DMS153 treated with DMSO at 0.1 percent for 48 hours (cell line): ENCODE results near the gene LRRK2.

ENCODE experiments used
- DNase-seq: peaks from one replicate; lab custom pipeline; 2025; ENCODE audit not compliant: unreplicated experiment; lab: John Stamatoyannopoulos, UW

The LRRK2 gene

GRCh38 chr12:40224439-40225291 lies at the start of gene LRRK2:
TSS of gene LRRK2 (plus strand) at chr12:40224997. CDS start at chr12:40225132, 135 bp downstream.
- no peak for DNase-seq

GRCh38 chr12:40175045-40175444 lies 49.8 kb upstream of the LRRK2 start:
- no peak for DNase-seq

GRCh38 chr12:40175489-40175888 lies 49.3 kb upstream of the LRRK2 start:
- no peak for DNase-seq

- no peak for DNase-seq
These were observed 46.1 kb upstream of the LRRK2 start for GRCh38 chr12:40178701-40179100.

- DNase-seq, result no peak
These were observed 43.3 kb upstream of the LRRK2 start for GRCh38 chr12:40181490-40181889.

GRCh38 chr12:40183715-40184114 lies 41.1 kb upstream of the LRRK2 start:
- no peak for DNase-seq

- DNase-seq, result no peak
These were observed 40.1 kb upstream of the LRRK2 start for GRCh38 chr12:40184493-40185302.

GRCh38 chr12:40185303-40185693 lies 39.5 kb upstream of the LRRK2 start:
- DNase-seq, result no peak

- DNase-seq, result no peak
These were observed 36.1 kb upstream of the LRRK2 start for GRCh38 chr12:40188558-40189320.

GRCh38 chr12:40192704-40193255 lies 32.0 kb upstream of the LRRK2 start:
- no peak for DNase-seq

GRCh38 chr12:40194846-40195245 lies 30.0 kb upstream of the LRRK2 start:
- no peak for DNase-seq

GRCh38 chr12:40197590-40197989 lies 27.2 kb upstream of the LRRK2 start:
- DNase-seq, result no peak

GRCh38 chr12:40198601-40199000 lies 26.2 kb upstream of the LRRK2 start:
- DNase-seq, result no peak

GRCh38 chr12:40202095-40203059 lies 22.4 kb upstream of the LRRK2 start:
- DNase-seq, result no peak

GRCh38 chr12:40203060-40203430 lies 21.8 kb upstream of the LRRK2 start:
- no peak for DNase-seq

- no peak for DNase-seq
These were observed 20.5 kb upstream of the LRRK2 start for GRCh38 chr12:40204337-40204736.

GRCh38 chr12:40207551-40207950 lies 17.2 kb upstream of the LRRK2 start:
- DNase-seq, result no peak

- no peak for DNase-seq
These were observed 15.9 kb upstream of the LRRK2 start for GRCh38 chr12:40208707-40209446.

GRCh38 chr12:40209886-40210285 lies 14.9 kb upstream of the LRRK2 start:
- no peak for DNase-seq
